Chondrocyte (in vitro differentiated cells): Measurements from ENCODE around the gene RTN1. TPM values are rescaled to one million over a fixed set of nuclear protein-coding genes. Genes with fewer than 3 reads are reported as not detected.
A peak's percentile ranks its signal among the peaks of the same experiment; 100 is the strongest.
"Not testable (repeated sequence)": the region's sequence is repeated elsewhere in the genome, so short reads cannot be mapped to it uniquely, and the experiment has no call there.

Experiments
- DNase-seq: peaks from one replicate; pipeline ENCODE4 v3.0.0; 2021; ENCODE audit warnings: mixed read lengths, low spot score
- H3K27ac Mint-ChIP-seq: one replicate; pipeline ENCODE4 v1.8.0; 2021; ENCODE audit warnings: mild to moderate bottlenecking, moderate library complexity, mixed read lengths; ENCODE audit not compliant: unreplicated experiment
- H3K27me3 Mint-ChIP-seq: 2 replicates; pipeline ENCODE4 v1.8.0; 2021; ENCODE audit warnings: low read depth, mixed read lengths
- H3K36me3 Mint-ChIP-seq: 2 replicates; pipeline ENCODE4 v1.8.0; 2021; ENCODE audit warnings: low read depth, mixed read lengths
- H3K4me1 Mint-ChIP-seq: 2 replicates; pipeline ENCODE4 v1.8.0; 2021; ENCODE audit warnings: low read depth, mild to moderate bottlenecking, mixed read lengths
- H3K4me3 Mint-ChIP-seq: one replicate; pipeline ENCODE4 v1.8.0; 2021; ENCODE audit warnings: mild to moderate bottlenecking, moderate library complexity, mixed read lengths; ENCODE audit not compliant: unreplicated experiment
- H3K9me3 Mint-ChIP-seq: 2 replicates; pipeline ENCODE4 v1.8.0; 2021; ENCODE audit warnings: low read depth, mixed read lengths
- CTCF ChIP-seq: fragments of 200-600 bp; sonication (generic); IDR thresholded peaks from 2 replicates; pipeline ENCODE4 v1.5.0; 2021; ENCODE audit warnings: antibody characterized with exemption, mild to moderate bottlenecking, moderate library complexity
- total RNA-seq: library from RNA; stranded (reverse); gene quantifications from 3 replicates; pipeline ENCODE4 v1.2.1, GENCODE V29; 2021

RTN1 gene
- total RNA-seq, 1 donor from 2014 or later = 0.32 TPM

GRCh38 chr14:59677771-59678231 lies 192.8 kb downstream of the RTN1 start:
- Mint-ChIP-seq H3K27ac (peak overlapping the region; percentile 95), H3K27me3 (peaks cover 9% of the 10 kb centered on the region), H3K36me3 (no peaks in the 10 kb centered on the region), H3K4me3 (no peak overlapping the region), H3K9me3 (no peaks in the 10 kb centered on the region), H3K4me1 (peaks cover 38% of the 10 kb centered on the region)
- peak; percentile 6 for TF ChIP-seq CTCF
- no peak for DNase-seq

- Mint-ChIP-seq H3K27me3 (peaks cover 2% of the 10 kb centered on the region), H3K9me3 (no peaks in the 10 kb centered on the region), H3K4me3 (no peak overlapping the region)
Measured at GRCh38 chr14:59675394-59675793, 195.2 kb downstream of the RTN1 start.

GRCh38 chr14:59664741-59665140 lies 205.8 kb downstream of the RTN1 start:
- no peaks in the 10 kb centered on the region for H3K4me1 Mint-ChIP-seq
- peaks cover 6% of the 10 kb centered on the region for H3K27me3 Mint-ChIP-seq
- H3K36me3 Mint-ChIP-seq = no peaks in the 10 kb centered on the region
- H3K4me3 Mint-ChIP-seq = no peak overlapping the region
- H3K27ac Mint-ChIP-seq = no peak overlapping the region
- no peak for TF ChIP-seq CTCF
- DNase-seq = no peak
- H3K9me3 Mint-ChIP-seq = peaks cover 36% of the 10 kb centered on the region

More at GRCh38 chr14:59675394-59675793, 195.2 kb downstream of the RTN1 start:
- Mint-ChIP-seq H3K27ac (no peak overlapping the region), H3K4me1 (peaks cover 38% of the 10 kb centered on the region), H3K36me3 (no peaks in the 10 kb centered on the region)
- no peak for DNase-seq
- TF ChIP-seq CTCF = no peak

- H3K4me1 Mint-ChIP-seq = no peaks in the 10 kb centered on the region
- no peak for TF ChIP-seq CTCF
- peaks cover 3% of the 10 kb centered on the region for H3K36me3 Mint-ChIP-seq
- DNase-seq = no peak
- H3K4me3 Mint-ChIP-seq = no peak overlapping the region
- peaks cover 12% of the 10 kb centered on the region for H3K27me3 Mint-ChIP-seq
- peaks cover 24% of the 10 kb centered on the region for H3K9me3 Mint-ChIP-seq
- no peak overlapping the region for H3K27ac Mint-ChIP-seq
Measured at GRCh38 chr14:59657769-59658168, 212.8 kb downstream of the RTN1 start.

GRCh38 chr14:59656473-59656872 lies 214.1 kb downstream of the RTN1 start:
- no peak for DNase-seq
- Mint-ChIP-seq H3K27ac (no peak overlapping the region), H3K4me1 (no peaks in the 10 kb centered on the region), H3K36me3 (peaks cover 3% of the 10 kb centered on the region), H3K4me3 (no peak overlapping the region), H3K27me3 (peaks cover 12% of the 10 kb centered on the region), H3K9me3 (peaks cover 25% of the 10 kb centered on the region)
- no peak for TF ChIP-seq CTCF

- H3K4me3 Mint-ChIP-seq, DNase-seq, H3K36me3 Mint-ChIP-seq, H3K27me3 Mint-ChIP-seq, H3K27ac Mint-ChIP-seq, H3K4me1 Mint-ChIP-seq: not testable (repeated sequence)
- H3K9me3 Mint-ChIP-seq = peaks cover 13% of the 10 kb centered on the region
Measured at GRCh38 chr14:59654131-59654530, 216.4 kb downstream of the RTN1 start.

GRCh38 chr14:59646832-59647231 lies 223.7 kb downstream of the RTN1 start:
- not testable (repeated sequence) for H3K27ac Mint-ChIP-seq, DNase-seq, H3K27me3 Mint-ChIP-seq, H3K4me3 Mint-ChIP-seq, H3K4me1 Mint-ChIP-seq, H3K36me3 Mint-ChIP-seq
- H3K9me3 Mint-ChIP-seq = peaks cover 54% of the 10 kb centered on the region
